HepG2 (cell line): ENCODE data around the gene COL18A1. TPM values are rescaled to one million over a fixed set of nuclear protein-coding genes. Genes with fewer than 3 reads are reported as not detected.

Experiments
- ARID3A ChIP-seq: IDR thresholded peaks from 2 replicates; pipeline ENCODE4 v1.6.1; 2012; ENCODE audit warnings: low read depth, low read length, improper control_type of control experiment
- CBX1 ChIP-seq: IDR thresholded peaks from one replicate; pipeline ENCODE4 v1.6.1; 2016; ENCODE audit warnings: antibody characterized with exemption, low read depth
- DNMT1 ChIP-seq: sonication (generic); formaldehyde crosslinking; IDR thresholded peaks from 2 replicates; pipeline ENCODE4 v1.5.1; 2020; ENCODE audit warnings: mild to moderate bottlenecking, missing genetic modification reagents
- GABPA ChIP-seq, 2 experiments: IDR thresholded peaks; 2 replicates each; pipeline ENCODE4 v1.6.1; 2011 to 2016; ENCODE audit warnings: low read depth in 2 of 2, low read length in 1 of 2, missing biosample characterization in 1 of 2, missing genetic modification characterization in 1 of 2
- IRF2 ChIP-seq: IDR thresholded peaks from 2 replicates; pipeline ENCODE4 v1.6.1; 2018; ENCODE audit warnings: missing genetic modification reagents, missing compliant biosample characterization
- MIER3 ChIP-seq: IDR thresholded peaks from 2 replicates; pipeline ENCODE4 v1.6.1; 2016; ENCODE audit warnings: missing compliant biosample characterization, borderline replicate concordance
- NFE2L2 ChIP-seq: fragments of 150-350 bp; IDR thresholded peaks from 2 replicates; pipeline ENCODE4 v1.6.1; 2014; ENCODE audit warnings: low read length
- ONECUT2 ChIP-seq: sonication (generic); formaldehyde crosslinking; IDR thresholded peaks from 2 replicates; pipeline ENCODE4 v1.4.0; 2020; ENCODE audit warnings: missing genetic modification reagents
- PAF1 ChIP-seq: IDR thresholded peaks from 2 replicates; pipeline ENCODE4 v1.6.1; 2016; ENCODE audit warnings: missing genetic modification reagents, missing compliant biosample characterization
- REST ChIP-seq, 2 experiments: IDR thresholded peaks; 2 replicates each; pipeline ENCODE4 v1.6.1; 2011 to 2012; ENCODE audit warnings: low read length in 2 of 2, borderline replicate concordance in 1 of 2, low read depth in 1 of 2, mild to moderate bottlenecking in 1 of 2, moderate library complexity in 1 of 2
- SNAPC2 ChIP-seq: sonication (generic); formaldehyde crosslinking; IDR thresholded peaks from 2 replicates; pipeline ENCODE4 v1.8.1; 2022; ENCODE audit warnings: mild to moderate bottlenecking, missing genetic modification reagents
- SPEN ChIP-seq: sonication (generic); formaldehyde crosslinking; IDR thresholded peaks from 2 replicates; pipeline ENCODE4 v1.5.1; 2020; ENCODE audit warnings: low read depth, mild to moderate bottlenecking, missing genetic modification reagents
- SYNCRIP ChIP-seq: fragments of 200-400 bp; formaldehyde crosslinking; IDR thresholded peaks from 2 replicates; pipeline ENCODE4 v1.6.1; 2018; ENCODE audit warnings: mild to moderate bottlenecking, low read depth, low read length; ENCODE audit not compliant: insufficient read depth
- TOE1 ChIP-seq: sonication (generic); formaldehyde crosslinking; IDR thresholded peaks from 2 replicates; pipeline ENCODE4 v1.4.0; 2020; ENCODE audit warnings: mild to moderate bottlenecking, missing genetic modification reagents
- ZNF253 ChIP-seq: sonication (generic); formaldehyde crosslinking; IDR thresholded peaks from 2 replicates; pipeline ENCODE4 v1.8.0; 2022; ENCODE audit warnings: mild to moderate bottlenecking, missing genetic modification reagents, borderline replicate concordance
- ZNF256 ChIP-seq: sonication (generic); formaldehyde crosslinking; conservative IDR thresholded peaks from 2 replicates; pipeline ENCODE4 v1.4.0; 2020; ENCODE audit warnings: missing genetic modification reagents
- ZNF282 ChIP-seq: fragments of 450-650 bp; IDR thresholded peaks from 2 replicates; pipeline ENCODE4 v1.6.1; 2018; ENCODE audit not compliant: partially characterized antibody
- ZNF761 ChIP-seq: sonication (generic); formaldehyde crosslinking; conservative IDR thresholded peaks from 2 replicates; pipeline ENCODE4 v1.4.0; 2020; ENCODE audit warnings: mild to moderate bottlenecking, missing genetic modification reagents
- polyA plus RNA-seq, 8 experiments: library from polyadenylated mRNA; depleted of rRNA in 3 of 8; stranded (reverse) in 7 of 8; unstranded in 1 of 8; fragments of >200 nt; fragmentation: Illumina TruSeq in 4 of 8; extraction: Trizol in 4 of 8; gene quantifications; 2 replicates each; pipeline versions ENCODE4 v1.2.1 to v1.2.3, GENCODE V29; 2011 to 2016; ENCODE audit warnings: low read depth in 4 of 8, missing spikeins in 1 of 8, mixed read lengths in 1 of 8; ENCODE audit not compliant: insufficient read depth in 1 of 8
- total RNA-seq, 5 experiments: library from RNA; depleted of rRNA; stranded (reverse); fragments of >200 nt; fragmentation: Illumina TruSeq; extraction: Trizol; gene quantifications; 2 replicates each; pipeline ENCODE4 v1.2.3, GENCODE V29; 2016; ENCODE audit warnings: low read depth in 1 of 5
- TF ChIP-seq, protein P1 (sequence below): sonication (generic); formaldehyde crosslinking; IDR thresholded peaks from 2 replicates; pipeline ENCODE4 v1.5.0; 2020; ENCODE audit warnings: missing genetic modification reagents
- TF ChIP-seq, protein P2 (sequence below): sonication (generic); formaldehyde crosslinking; IDR thresholded peaks from 2 replicates; pipeline ENCODE4 v1.5.0; 2020; ENCODE audit warnings: missing genetic modification reagents, mild to moderate bottlenecking, borderline replicate concordance
- TF ChIP-seq, protein P3 (sequence below): sonication (generic); formaldehyde crosslinking; IDR thresholded peaks from 2 replicates; pipeline ENCODE4 v1.9.0; 2022; ENCODE audit warnings: missing genetic modification reagents, mild to moderate bottlenecking, borderline replicate concordance

Gene COL18A1
- total and polyA plus RNA-seq, 2 of the 13 experiments (the other 11 are each of a cell fraction or from before 2014, with no cell fraction given) = 79.0 to 102 TPM

DNA sequence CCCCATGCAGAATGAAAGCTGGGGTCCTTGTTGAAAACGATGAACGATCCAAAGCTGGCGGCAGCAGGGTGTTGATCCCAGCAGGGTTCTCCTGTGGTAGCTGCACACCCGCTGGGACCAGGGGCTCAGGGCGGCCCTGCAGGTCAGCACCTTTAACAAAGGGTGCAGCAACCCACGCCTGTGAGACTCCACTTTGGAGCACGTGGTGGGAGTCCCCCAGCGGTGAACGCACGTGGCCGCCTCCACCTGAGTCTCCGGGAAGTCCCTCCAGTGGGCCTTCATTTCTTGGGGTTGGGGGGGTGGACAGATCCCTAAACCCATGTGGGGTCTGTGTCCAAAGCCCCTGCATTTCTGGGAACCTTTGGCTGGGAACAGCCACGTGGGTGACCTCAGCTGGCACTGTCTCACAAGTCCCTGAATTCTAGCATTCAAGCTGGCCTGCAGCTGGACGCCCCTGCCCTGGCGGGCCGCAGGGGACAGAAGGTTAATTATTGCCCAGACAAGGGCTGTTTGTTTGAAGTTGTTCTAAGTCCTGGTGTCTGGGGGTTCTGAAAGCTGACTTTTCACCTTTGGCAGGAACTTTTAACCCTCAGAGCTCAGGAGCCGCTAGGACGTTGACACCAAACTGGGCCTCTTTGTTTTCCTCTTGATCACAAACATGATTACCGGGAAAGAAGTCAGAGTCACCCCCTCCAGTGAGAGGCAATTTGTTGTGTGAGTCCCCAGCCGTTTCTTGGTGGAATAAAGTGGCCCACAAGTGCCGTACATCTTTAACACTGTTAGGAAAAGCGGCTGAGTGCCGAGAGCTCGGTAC lies 64.5 kb downstream of the COL18A1 start (continued):
- no peak for TF ChIP-seq CBX1
- TF ChIP-seq, protein P1, sequence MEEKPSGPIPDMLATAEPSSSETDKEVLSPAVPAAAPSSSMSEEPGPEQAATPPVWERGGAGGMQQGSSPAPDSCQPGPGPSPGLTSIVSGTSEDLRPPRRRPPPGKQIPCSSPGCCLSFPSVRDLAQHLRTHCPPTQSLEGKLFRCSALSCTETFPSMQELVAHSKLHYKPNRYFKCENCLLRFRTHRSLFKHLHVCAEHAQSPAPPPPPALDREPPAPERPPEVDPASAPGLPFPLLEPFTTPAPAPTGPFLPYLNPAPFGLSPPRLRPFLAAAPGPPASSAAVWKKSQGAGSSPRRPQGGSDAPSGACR (CRISPR knock-in tag) = peak; percentile 86
- TF ChIP-seq ONECUT2 (CRISPR knock-in tag) = no peak
- TF ChIP-seq GABPA (IDR thresholded peaks at IDR 0.05; ENCODE audit: low read depth, low read length) = no peak
- TF ChIP-seq GABPA (CRISPR knock-in tag; IDR thresholded peaks at IDR 0.05; ENCODE audit: low read depth) = peak; percentile 24; the same call in 1 of the 2 replicates
- no peak; the same call in 1 of the 2 replicates for TF ChIP-seq ZNF256
- no peak for TF ChIP-seq DNMT1 (CRISPR knock-in tag)
- peak; percentile 55; the same call in 1 of the 2 replicates for TF ChIP-seq ARID3A
- TF ChIP-seq, protein P2, sequence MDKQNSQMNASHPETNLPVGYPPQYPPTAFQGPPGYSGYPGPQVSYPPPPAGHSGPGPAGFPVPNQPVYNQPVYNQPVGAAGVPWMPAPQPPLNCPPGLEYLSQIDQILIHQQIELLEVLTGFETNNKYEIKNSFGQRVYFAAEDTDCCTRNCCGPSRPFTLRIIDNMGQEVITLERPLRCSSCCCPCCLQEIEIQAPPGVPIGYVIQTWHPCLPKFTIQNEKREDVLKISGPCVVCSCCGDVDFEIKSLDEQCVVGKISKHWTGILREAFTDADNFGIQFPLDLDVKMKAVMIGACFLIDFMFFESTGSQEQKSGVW (CRISPR knock-in tag) = no peak
- TF ChIP-seq SNAPC2 (CRISPR knock-in tag) = peak; percentile 24; the same call in 1 of the 2 replicates
- peak; percentile 50; the same call in 1 of the 2 replicates for TF ChIP-seq ZNF761 (CRISPR knock-in tag)
- peak; percentile 85 for TF ChIP-seq IRF2 (CRISPR knock-in tag)
- no peak for TF ChIP-seq MIER3 (CRISPR knock-in tag)
- TF ChIP-seq TOE1 (CRISPR knock-in tag) = no peak
- peak; percentile 88 for TF ChIP-seq SPEN (CRISPR knock-in tag)
- no peak for TF ChIP-seq PAF1 (CRISPR knock-in tag)
- no peak for TF ChIP-seq ZNF282
- peak; percentile 63; the same call in 1 of the 2 replicates for TF ChIP-seq ZNF253 (CRISPR knock-in tag)
- no peak for TF ChIP-seq SYNCRIP
- TF ChIP-seq, protein P3, sequence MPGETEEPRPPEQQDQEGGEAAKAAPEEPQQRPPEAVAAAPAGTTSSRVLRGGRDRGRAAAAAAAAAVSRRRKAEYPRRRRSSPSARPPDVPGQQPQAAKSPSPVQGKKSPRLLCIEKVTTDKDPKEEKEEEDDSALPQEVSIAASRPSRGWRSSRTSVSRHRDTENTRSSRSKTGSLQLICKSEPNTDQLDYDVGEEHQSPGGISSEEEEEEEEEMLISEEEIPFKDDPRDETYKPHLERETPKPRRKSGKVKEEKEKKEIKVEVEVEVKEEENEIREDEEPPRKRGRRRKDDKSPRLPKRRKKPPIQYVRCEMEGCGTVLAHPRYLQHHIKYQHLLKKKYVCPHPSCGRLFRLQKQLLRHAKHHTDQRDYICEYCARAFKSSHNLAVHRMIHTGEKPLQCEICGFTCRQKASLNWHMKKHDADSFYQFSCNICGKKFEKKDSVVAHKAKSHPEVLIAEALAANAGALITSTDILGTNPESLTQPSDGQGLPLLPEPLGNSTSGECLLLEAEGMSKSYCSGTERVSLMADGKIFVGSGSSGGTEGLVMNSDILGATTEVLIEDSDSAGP (CRISPR knock-in tag) = peak; percentile 84
- peak in 1 of 2 experiments; percentile 68; a peak in 1 of 4 replicates for TF ChIP-seq REST (IDR thresholded peaks at IDR 0.05; ENCODE audit: borderline replicate concordance in 1 of 2, low read depth in 1 of 2, low read length in 2 of 2)
- TF ChIP-seq NFE2L2 = no peak
